ENCODE measurements around the gene FBXL7. TPM values are rescaled to one million over a fixed set of nuclear protein-coding genes. Genes with fewer than 3 reads are reported as not detected.

FBXL7 gene
- total and polyA plus RNA-seq, 2 experiments from 2014 or later: 4.5 to 15.2 TPM

DNA sequence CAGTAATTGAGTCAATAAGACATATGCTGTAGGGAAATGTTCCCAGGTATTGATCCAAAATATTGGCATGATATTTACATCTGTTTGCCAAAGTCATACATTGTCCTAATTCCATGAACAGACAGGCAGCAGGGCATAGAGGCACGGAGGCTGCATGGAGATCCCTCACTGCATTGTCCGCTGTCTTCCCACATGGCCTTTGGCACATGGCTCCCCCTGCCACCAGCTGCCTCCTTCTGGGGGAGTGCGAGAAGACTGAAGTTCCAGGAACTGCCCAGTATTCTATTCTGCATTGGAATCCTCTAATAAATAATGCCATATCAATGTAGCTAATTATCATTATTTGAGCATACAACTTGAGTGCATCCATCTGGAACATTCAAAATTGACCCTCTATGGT lies 269.0 kb downstream of the FBXL7 start:
- no peak overlapping the region for H3K27ac ChIP-seq (ENCODE audit: low read depth)
- H3K4me2 ChIP-seq: no peak overlapping the region
- no peaks in the 10 kb centered on the region for H3K27me3 ChIP-seq (ENCODE audit: insufficient read depth)
- H4K20me1 ChIP-seq (replicated peaks; ENCODE audit: insufficient read depth): no peaks in the 10 kb centered on the region
- H3K4me3 Mint-ChIP-seq: no peak overlapping the region
- H3K27ac Mint-ChIP-seq: no peak overlapping the region
- TF ChIP-seq, protein P1, sequence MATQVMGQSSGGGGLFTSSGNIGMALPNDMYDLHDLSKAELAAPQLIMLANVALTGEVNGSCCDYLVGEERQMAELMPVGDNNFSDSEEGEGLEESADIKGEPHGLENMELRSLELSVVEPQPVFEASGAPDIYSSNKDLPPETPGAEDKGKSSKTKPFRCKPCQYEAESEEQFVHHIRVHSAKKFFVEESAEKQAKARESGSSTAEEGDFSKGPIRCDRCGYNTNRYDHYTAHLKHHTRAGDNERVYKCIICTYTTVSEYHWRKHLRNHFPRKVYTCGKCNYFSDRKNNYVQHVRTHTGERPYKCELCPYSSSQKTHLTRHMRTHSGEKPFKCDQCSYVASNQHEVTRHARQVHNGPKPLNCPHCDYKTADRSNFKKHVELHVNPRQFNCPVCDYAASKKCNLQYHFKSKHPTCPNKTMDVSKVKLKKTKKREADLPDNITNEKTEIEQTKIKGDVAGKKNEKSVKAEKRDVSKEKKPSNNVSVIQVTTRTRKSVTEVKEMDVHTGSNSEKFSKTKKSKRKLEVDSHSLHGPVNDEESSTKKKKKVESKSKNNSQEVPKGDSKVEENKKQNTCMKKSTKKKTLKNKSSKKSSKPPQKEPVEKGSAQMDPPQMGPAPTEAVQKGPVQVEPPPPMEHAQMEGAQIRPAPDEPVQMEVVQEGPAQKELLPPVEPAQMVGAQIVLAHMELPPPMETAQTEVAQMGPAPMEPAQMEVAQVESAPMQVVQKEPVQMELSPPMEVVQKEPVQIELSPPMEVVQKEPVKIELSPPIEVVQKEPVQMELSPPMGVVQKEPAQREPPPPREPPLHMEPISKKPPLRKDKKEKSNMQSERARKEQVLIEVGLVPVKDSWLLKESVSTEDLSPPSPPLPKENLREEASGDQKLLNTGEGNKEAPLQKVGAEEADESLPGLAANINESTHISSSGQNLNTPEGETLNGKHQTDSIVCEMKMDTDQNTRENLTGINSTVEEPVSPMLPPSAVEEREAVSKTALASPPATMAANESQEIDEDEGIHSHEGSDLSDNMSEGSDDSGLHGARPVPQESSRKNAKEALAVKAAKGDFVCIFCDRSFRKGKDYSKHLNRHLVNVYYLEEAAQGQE (IDR thresholded peaks at IDR 0.05; ENCODE audit: unreplicated experiment): no peak
- TF ChIP-seq, protein P2, sequence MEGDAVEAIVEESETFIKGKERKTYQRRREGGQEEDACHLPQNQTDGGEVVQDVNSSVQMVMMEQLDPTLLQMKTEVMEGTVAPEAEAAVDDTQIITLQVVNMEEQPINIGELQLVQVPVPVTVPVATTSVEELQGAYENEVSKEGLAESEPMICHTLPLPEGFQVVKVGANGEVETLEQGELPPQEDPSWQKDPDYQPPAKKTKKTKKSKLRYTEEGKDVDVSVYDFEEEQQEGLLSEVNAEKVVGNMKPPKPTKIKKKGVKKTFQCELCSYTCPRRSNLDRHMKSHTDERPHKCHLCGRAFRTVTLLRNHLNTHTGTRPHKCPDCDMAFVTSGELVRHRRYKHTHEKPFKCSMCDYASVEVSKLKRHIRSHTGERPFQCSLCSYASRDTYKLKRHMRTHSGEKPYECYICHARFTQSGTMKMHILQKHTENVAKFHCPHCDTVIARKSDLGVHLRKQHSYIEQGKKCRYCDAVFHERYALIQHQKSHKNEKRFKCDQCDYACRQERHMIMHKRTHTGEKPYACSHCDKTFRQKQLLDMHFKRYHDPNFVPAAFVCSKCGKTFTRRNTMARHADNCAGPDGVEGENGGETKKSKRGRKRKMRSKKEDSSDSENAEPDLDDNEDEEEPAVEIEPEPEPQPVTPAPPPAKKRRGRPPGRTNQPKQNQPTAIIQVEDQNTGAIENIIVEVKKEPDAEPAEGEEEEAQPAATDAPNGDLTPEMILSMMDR (conservative IDR thresholded peaks at IDR 0.05; ENCODE audit: low read depth in 2 of 2): peak in 1 of 2 experiments; percentile 26; a peak in 2 of 4 replicates
- peaks cover 4% of the 10 kb centered on the region for H3K4me1 Mint-ChIP-seq
- no peaks in the 10 kb centered on the region for H3K9me3 Mint-ChIP-seq
- H3F3A ChIP-seq (replicated peaks; ENCODE audit: low read depth): no peaks in the 10 kb centered on the region
- no peaks in the 10 kb centered on the region for H3K9me2 ChIP-seq (ENCODE audit: insufficient read depth)
- no peak for ATAC-seq
- H3K27me3 Mint-ChIP-seq (ENCODE audit: insufficient read depth, low read depth, poor library complexity): peaks cover 6% of the 10 kb centered on the region
- H3K36me3 ChIP-seq (ENCODE audit: insufficient read depth): no peaks in the 10 kb centered on the region
- no peaks in the 10 kb centered on the region for H3K4me1 ChIP-seq (ENCODE audit: insufficient read depth)
- DNase-seq (ENCODE audit: low spot score): no peak
- H2AFZ ChIP-seq: no peak overlapping the region
- H3K79me2 ChIP-seq (replicated peaks; ENCODE audit: insufficient read depth): peaks cover 9% of the 10 kb centered on the region; the same call in 1 of the 2 replicates
- no peaks in the 10 kb centered on the region for H3K36me3 Mint-ChIP-seq (ENCODE audit: low read depth)
- no peak overlapping the region for H3K4me3 ChIP-seq

DNA sequence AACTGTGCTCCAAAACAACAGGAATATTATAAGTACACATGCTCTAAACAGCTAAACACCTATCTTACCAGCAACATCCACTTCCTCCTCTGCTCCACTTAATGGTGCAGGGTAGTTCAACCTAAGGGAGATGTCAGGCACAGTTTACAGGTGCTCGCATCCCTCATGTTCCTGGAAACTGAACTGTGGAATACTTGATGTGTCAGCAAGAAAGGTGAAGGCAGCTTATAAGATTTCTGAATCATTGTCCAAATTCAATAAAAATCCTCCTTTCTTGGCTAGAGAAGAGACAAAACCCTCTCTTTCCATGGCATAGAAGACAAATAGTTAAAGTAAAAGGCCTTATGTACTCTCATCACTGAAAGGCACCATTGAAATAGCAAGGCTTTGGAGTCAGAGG lies 272.2 kb downstream of the FBXL7 start:
- peaks cover under 1% of the 10 kb centered on the region; the same call in 1 of the 3 replicates for H3K4me1 Mint-ChIP-seq
- Histone ChIP-seq H3K27me3 (ENCODE audit: insufficient read depth) (no peaks in the 10 kb centered on the region), H3K4me2 (no peak overlapping the region), H3K9me2 (ENCODE audit: insufficient read depth) (no peaks in the 10 kb centered on the region), H3K4me1 (ENCODE audit: insufficient read depth) (no peaks in the 10 kb centered on the region), H2AFZ (no peak overlapping the region), H3K4me3 (no peak overlapping the region), H3K36me3 (ENCODE audit: insufficient read depth) (no peaks in the 10 kb centered on the region), H4K20me1 (replicated peaks; ENCODE audit: insufficient read depth) (peaks cover 8% of the 10 kb centered on the region; the same call in 1 of the 2 replicates), H3F3A (replicated peaks; ENCODE audit: low read depth) (no peaks in the 10 kb centered on the region), H3K27ac (ENCODE audit: low read depth) (no peak overlapping the region), H3K79me2 (replicated peaks; ENCODE audit: insufficient read depth) (peaks cover 8% of the 10 kb centered on the region; the same call in 1 of the 2 replicates)
- H3K27me3 Mint-ChIP-seq (ENCODE audit: insufficient read depth, low read depth, poor library complexity): no peaks in the 10 kb centered on the region
- no peak for ATAC-seq
- no peak overlapping the region for H3K27ac Mint-ChIP-seq
- H3K36me3 Mint-ChIP-seq (ENCODE audit: low read depth): no peaks in the 10 kb centered on the region
- H3K4me3 Mint-ChIP-seq: no peak overlapping the region
- H3K9me3 Mint-ChIP-seq: no peaks in the 10 kb centered on the region
- no peak for DNase-seq (ENCODE audit: low spot score)
- TF ChIP-seq, protein P2 (conservative IDR thresholded peaks at IDR 0.05; ENCODE audit: low read depth in 2 of 2): no peak
- TF ChIP-seq NANOG (IDR thresholded peaks at IDR 0.05; ENCODE audit: borderline replicate concordance) (no peak), ZNF331 (CRISPR knock-in tag; IDR thresholded peaks at IDR 0.05; ENCODE audit: low read depth) (no peak), CREB1 (CRISPR knock-in tag; IDR thresholded peaks at IDR 0.05; ENCODE audit: low read depth) (no peak)
- TF ChIP-seq, protein P3, sequence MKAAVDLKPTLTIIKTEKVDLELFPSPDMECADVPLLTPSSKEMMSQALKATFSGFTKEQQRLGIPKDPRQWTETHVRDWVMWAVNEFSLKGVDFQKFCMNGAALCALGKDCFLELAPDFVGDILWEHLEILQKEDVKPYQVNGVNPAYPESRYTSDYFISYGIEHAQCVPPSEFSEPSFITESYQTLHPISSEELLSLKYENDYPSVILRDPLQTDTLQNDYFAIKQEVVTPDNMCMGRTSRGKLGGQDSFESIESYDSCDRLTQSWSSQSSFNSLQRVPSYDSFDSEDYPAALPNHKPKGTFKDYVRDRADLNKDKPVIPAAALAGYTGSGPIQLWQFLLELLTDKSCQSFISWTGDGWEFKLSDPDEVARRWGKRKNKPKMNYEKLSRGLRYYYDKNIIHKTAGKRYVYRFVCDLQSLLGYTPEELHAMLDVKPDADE (IDR thresholded peaks at IDR 0.05): no peak
